Stimulated activated naive B cell treated with anti-CD40 and anti-IgM and Interleukin-4, amounts not matched to agents 10 μg/mL and 1 μg/mL and 100 μg/mL, for 72 hours (primary cell): ENCODE measurements around the gene GABRA6.
"Not testable (repeated sequence)": the region's sequence is repeated elsewhere in the genome, so short reads cannot be mapped to it uniquely, and the experiment has no call there.

ENCODE experiments used
- ATAC-seq, 2 donors: fragments of 150-1000 bp; cut with Tn5 transposase; replicated peaks; 2 replicates each; pipeline ENCODE4 v1.10.0; 2021; ENCODE audit warnings: moderate library complexity in 1 of 2
- DNase-seq: peaks from one replicate; pipeline ENCODE4 v3.0.0; 2021
- H3K27ac Mint-ChIP-seq: one replicate; pipeline ENCODE4 v1.8.0; 2022; ENCODE audit warnings: mild to moderate bottlenecking, mixed read lengths
- H3K27me3 Mint-ChIP-seq, 2 donors: one replicate each; pipeline ENCODE4 v1.8.0; 2022; ENCODE audit warnings: mixed read lengths in 2 of 2
- H3K36me3 Mint-ChIP-seq, 2 donors: one replicate each; pipeline ENCODE4 v1.8.0; 2022; ENCODE audit warnings: mixed read lengths in 2 of 2, mild to moderate bottlenecking in 1 of 2
- H3K4me1 Mint-ChIP-seq, 2 donors: one replicate each; pipeline ENCODE4 v1.8.0; 2022; ENCODE audit warnings: mixed read lengths in 2 of 2, mild to moderate bottlenecking in 1 of 2
- H3K4me3 Mint-ChIP-seq, 2 donors: one replicate each; pipeline ENCODE4 v1.8.0; 2022; ENCODE audit warnings: mild to moderate bottlenecking in 2 of 2, mixed read lengths in 2 of 2, moderate library complexity in 1 of 2
- H3K9me3 Mint-ChIP-seq, 2 donors: one replicate each; pipeline ENCODE4 v1.8.0; 2022; ENCODE audit warnings: mixed read lengths in 2 of 2, mild to moderate bottlenecking in 1 of 2

Gene GABRA6

DNA sequence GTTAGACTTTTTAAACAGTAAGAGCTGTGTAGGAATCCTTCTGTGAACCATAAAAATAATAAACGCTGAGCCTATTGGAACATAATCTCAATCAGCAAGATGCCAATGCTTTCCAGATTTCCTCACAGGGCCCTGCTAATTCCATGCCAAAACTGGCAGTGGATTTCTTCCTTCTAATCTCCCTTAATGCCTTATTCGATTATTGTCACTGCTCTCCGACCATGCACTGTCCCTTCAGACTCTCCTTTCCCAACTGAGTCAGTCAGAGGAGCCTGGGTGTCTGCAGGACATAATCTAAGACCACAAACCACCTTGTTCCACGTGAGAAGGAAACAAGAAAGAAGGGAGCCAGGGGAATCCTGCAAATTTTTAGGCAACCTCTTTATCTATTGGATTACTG lies at the start of gene GABRA6:
Gene GABRA6, plus strand, starts transcription at position 261 of the 400 bp plus-strand sequence. CDS start 269 bp downstream, outside the sequence.
- Mint-ChIP-seq H3K4me1 (no peaks in the 10 kb centered on the region), H3K9me3 (peaks cover 0 to 3% of the 10 kb centered on the region in 2 donors), H3K36me3 (no peaks in the 10 kb centered on the region), H3K27me3 (no peaks in the 10 kb centered on the region), H3K27ac (no peak within 1 kb of the TSS), H3K4me3 (no peak within 1 kb of the TSS)
- DNase-seq (no peak), ATAC-seq (no peak)

- H3K4me1 Mint-ChIP-seq: no peaks in the 10 kb centered on the region
- no peaks in the 10 kb centered on the region for H3K36me3 Mint-ChIP-seq
- H3K9me3 Mint-ChIP-seq: peaks cover 0 to 6% of the 10 kb centered on the region in 2 donors
- no peak overlapping the region for H3K27ac Mint-ChIP-seq
- no peak for ATAC-seq
- DNase-seq: no peak
- H3K4me3 Mint-ChIP-seq: no peak overlapping the region
- H3K27me3 Mint-ChIP-seq: no peaks in the 10 kb centered on the region
These were observed 47.9 kb upstream of the GABRA6 start for GRCh38 chr5:161637591-161637990.

DNA sequence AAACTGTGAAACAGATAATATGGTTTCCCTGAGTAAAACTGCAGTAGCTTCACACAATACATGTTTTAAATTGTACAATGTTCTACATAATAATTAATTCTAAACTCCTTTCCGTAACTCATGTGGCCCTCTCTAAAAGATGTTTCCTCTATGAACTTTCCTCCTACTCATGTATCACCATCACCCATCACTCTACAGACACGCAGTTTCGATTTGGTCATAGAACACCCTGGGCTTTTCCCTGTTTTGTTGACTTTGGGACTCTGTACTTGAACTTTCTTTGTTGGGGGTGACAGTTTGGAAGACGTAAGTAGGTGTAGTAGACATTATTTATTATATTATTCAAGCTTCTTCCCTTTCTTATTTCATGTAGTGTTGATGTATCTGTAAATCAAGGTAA lies 44.1 kb upstream of the GABRA6 start:
- Mint-ChIP-seq H3K4me3 (no peak overlapping the region), H3K9me3 (peaks cover 0 to 6% of the 10 kb centered on the region in 2 donors), H3K27ac (no peak overlapping the region), H3K27me3 (no peaks in the 10 kb centered on the region), H3K36me3 (no peaks in the 10 kb centered on the region), H3K4me1 (no peaks in the 10 kb centered on the region)
- ATAC-seq (no peak), DNase-seq (no peak)

GRCh38 chr5:161645264-161645663 lies 40.3 kb upstream of the GABRA6 start:
- H3K4me1 Mint-ChIP-seq: no peaks in the 10 kb centered on the region
- H3K9me3 Mint-ChIP-seq: peaks cover 3 to 6% of the 10 kb centered on the region in 2 donors
- ATAC-seq: no peak
- H3K36me3 Mint-ChIP-seq: no peaks in the 10 kb centered on the region
- no peak overlapping the region for H3K27ac Mint-ChIP-seq
- no peak for DNase-seq
- no peak overlapping the region for H3K4me3 Mint-ChIP-seq
- H3K27me3 Mint-ChIP-seq: no peaks in the 10 kb centered on the region

DNA sequence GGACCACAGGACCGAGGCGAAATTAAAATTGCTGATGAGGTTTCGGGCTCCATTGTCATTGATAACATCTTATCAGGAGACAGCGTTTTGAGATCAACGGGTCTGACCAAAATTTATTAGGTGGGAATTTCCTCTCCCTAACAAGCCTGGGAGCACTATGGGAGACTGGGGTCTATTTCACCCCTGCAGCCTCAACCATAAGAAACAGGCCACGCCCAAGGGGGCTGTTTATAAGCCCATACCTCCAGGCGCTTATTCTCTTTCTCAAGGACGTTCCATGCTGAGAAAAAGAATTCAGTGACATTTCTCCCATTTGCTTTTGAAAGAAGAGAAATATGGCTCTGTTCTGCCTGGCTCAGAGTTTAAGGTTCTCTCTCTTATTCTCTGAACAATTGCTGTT lies 33.6 kb upstream of the GABRA6 start:
- not testable (repeated sequence) for H3K36me3 Mint-ChIP-seq, H3K27ac Mint-ChIP-seq

DNA sequence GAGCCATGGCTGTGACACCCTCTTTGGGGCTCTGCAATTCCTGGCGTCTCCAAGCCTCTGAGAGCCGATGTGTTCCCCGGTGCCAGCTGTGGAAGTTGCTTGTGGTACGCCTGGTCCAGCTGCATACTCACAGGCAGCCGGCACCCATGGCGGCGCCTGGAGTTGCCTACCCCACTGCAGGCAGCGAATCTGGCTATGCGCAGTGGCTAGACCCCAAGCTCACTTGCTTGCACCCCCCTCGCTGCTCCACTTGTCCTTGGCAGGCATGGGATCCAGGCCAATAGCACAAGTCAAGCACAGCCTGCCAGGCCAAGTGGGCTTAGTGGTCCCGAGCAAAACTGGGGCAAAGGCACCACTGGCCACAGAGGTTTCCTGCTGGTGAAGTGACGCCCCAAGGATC lies 24.7 kb upstream of the GABRA6 start:
- Mint-ChIP-seq H3K36me3 (no peaks in the 10 kb centered on the region), H3K4me1 (no peaks in the 10 kb centered on the region), H3K27me3 (no peaks in the 10 kb centered on the region), H3K4me3 (no peak overlapping the region), H3K27ac (no peak overlapping the region), H3K9me3 (peaks cover 4 to 7% of the 10 kb centered on the region in 2 donors)
- DNase-seq (no peak), ATAC-seq (no peak)

More for the DNA sequence above, 33.6 kb upstream of the GABRA6 start:
- DNase-seq, H3K27me3 Mint-ChIP-seq, ATAC-seq, H3K4me3 Mint-ChIP-seq, H3K4me1 Mint-ChIP-seq: not testable (repeated sequence)
- peaks cover 8 to 15% of the 10 kb centered on the region in 2 donors for H3K9me3 Mint-ChIP-seq

DNA sequence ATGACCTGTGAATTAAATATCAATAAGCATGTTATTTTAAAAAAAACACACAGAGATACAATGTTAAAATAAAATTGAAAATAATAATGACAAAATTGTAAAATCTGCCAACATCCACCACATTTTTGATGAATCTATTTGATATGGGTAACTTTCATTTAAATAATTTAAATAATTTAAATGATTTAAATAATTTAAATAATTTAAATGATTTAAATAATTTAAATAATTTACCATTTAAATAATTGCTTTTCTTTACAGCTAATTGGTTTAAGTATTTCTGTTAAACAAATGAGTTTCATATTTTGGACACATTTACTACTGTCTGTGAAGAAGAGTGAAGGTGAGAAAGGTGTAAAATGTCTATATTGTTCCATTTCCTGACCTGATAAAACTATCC lies 22.1 kb upstream of the GABRA6 start:
- peaks cover 4% of the 10 kb centered on the region in 2 donors for H3K9me3 Mint-ChIP-seq
- H3K36me3 Mint-ChIP-seq: no peaks in the 10 kb centered on the region
- H3K27ac Mint-ChIP-seq: no peak overlapping the region
- H3K4me3 Mint-ChIP-seq: no peak overlapping the region
- no peaks in the 10 kb centered on the region for H3K4me1 Mint-ChIP-seq
- no peaks in the 10 kb centered on the region for H3K27me3 Mint-ChIP-seq
- no peak for DNase-seq
- ATAC-seq: no peak

GRCh38 chr5:161676103-161676502 lies 9.4 kb upstream of the GABRA6 start:
- no peak for DNase-seq

DNA sequence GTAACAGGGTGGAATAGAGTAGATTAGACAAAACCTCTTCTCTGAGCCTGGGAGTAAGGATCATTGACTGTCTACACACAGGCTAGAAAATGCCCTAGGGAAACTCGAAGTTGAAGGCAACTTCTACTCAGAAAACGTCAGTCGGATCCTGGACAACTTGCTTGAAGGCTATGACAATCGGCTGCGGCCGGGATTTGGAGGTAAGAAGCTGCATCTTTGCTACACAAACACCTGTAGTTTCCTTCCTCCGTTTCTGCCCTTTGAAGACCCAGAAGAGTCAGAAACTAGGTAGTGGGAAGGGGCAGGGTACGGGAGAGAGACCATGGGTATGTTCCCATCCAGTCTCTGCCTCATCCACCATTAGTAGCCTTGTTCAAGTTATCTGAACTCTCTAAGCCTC lies 628 bp downstream of the GABRA6 start:
- H3K36me3 Mint-ChIP-seq: no peaks in the 10 kb centered on the region
- H3K9me3 Mint-ChIP-seq: peaks cover 0 to 3% of the 10 kb centered on the region in 2 donors
- H3K27ac Mint-ChIP-seq: no peak overlapping the region
- no peak overlapping the region for H3K4me3 Mint-ChIP-seq
- no peaks in the 10 kb centered on the region for H3K4me1 Mint-ChIP-seq
- no peaks in the 10 kb centered on the region for H3K27me3 Mint-ChIP-seq
- no peak for DNase-seq
- ATAC-seq: no peak

More at GRCh38 chr5:161676103-161676502, 9.4 kb upstream of the GABRA6 start:
- Mint-ChIP-seq H3K9me3 (peaks cover 0 to 4% of the 10 kb centered on the region in 2 donors), H3K27me3 (no peaks in the 10 kb centered on the region), H3K27ac (no peak overlapping the region), H3K36me3 (no peaks in the 10 kb centered on the region), H3K4me3 (no peak overlapping the region), H3K4me1 (no peaks in the 10 kb centered on the region)
- peak; percentile 59 to 69 for ATAC-seq

- no peaks in the 10 kb centered on the region for H3K36me3 Mint-ChIP-seq
- no peak overlapping the region for H3K27ac Mint-ChIP-seq
- H3K4me1 Mint-ChIP-seq: no peaks in the 10 kb centered on the region
- ATAC-seq (no peak), DNase-seq (no peak)
- no peaks in the 10 kb centered on the region for H3K27me3 Mint-ChIP-seq
- H3K9me3 Mint-ChIP-seq: peaks cover 0 to 3% of the 10 kb centered on the region in 2 donors
- H3K4me3 Mint-ChIP-seq: no peak overlapping the region
These were observed 1.4 kb downstream of the GABRA6 start for GRCh38 chr5:161686881-161687280.

DNA sequence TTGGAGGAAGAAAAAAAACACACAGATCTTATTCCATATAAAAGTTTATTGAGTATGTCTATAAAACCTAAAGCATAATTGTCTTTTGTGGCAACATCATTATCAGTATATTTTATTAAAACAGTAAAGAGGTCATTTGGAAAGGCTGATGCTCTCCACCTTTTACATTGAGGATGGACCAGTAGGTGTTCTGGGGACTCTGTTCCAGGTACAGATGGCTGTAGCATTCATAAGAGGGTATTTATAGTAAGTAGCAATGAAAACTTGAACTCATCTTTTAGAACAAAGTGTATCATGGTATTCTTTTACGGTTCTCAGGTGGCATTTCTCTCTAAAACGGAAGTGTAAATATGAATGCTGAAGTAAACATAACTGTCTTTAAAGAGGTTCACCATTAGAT lies 1.8 kb downstream of the GABRA6 start:
- Mint-ChIP-seq H3K27me3 (no peaks in the 10 kb centered on the region), H3K4me1 (no peaks in the 10 kb centered on the region), H3K4me3 (no peak overlapping the region), H3K36me3 (no peaks in the 10 kb centered on the region), H3K9me3 (peaks cover 0 to 3% of the 10 kb centered on the region in 2 donors), H3K27ac (no peak overlapping the region)
- no peak for ATAC-seq
- no peak for DNase-seq

DNA sequence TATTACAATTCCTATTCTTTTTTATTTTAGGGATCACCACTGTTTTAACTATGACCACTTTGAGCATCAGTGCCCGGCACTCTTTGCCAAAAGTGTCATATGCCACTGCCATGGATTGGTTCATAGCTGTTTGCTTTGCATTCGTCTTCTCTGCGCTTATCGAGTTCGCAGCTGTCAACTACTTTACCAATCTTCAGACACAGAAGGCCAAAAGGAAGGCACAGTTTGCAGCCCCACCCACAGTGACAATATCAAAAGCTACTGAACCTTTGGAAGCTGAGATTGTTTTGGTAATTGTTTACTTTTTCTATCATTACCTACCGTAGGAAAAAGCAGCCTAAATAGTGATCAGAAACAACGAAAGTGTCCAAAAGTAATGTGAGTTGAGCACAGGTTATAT lies 6.4 kb downstream of the GABRA6 start:
- Mint-ChIP-seq H3K9me3 (no peaks in the 10 kb centered on the region), H3K4me1 (no peaks in the 10 kb centered on the region)
- DNase-seq: no peak

GRCh38 chr5:161697001-161697400 lies 11.5 kb downstream of the GABRA6 start:
- Mint-ChIP-seq H3K9me3 (no peaks in the 10 kb centered on the region), H3K36me3 (no peaks in the 10 kb centered on the region), H3K4me1 (no peaks in the 10 kb centered on the region), H3K27ac (no peak overlapping the region), H3K27me3 (no peaks in the 10 kb centered on the region), H3K4me3 (no peak overlapping the region)
- ATAC-seq: no peak
- DNase-seq: no peak

More for the DNA sequence above, 6.4 kb downstream of the GABRA6 start:
- H3K27me3 Mint-ChIP-seq: no peaks in the 10 kb centered on the region
- ATAC-seq: no peak
- H3K4me3 Mint-ChIP-seq: no peak overlapping the region
- H3K36me3 Mint-ChIP-seq: no peaks in the 10 kb centered on the region
- no peak overlapping the region for H3K27ac Mint-ChIP-seq

GRCh38 chr5:161700065-161700464 lies 14.5 kb downstream of the GABRA6 start:
- DNase-seq (no peak), ATAC-seq (no peak)
- Mint-ChIP-seq H3K4me1 (no peaks in the 10 kb centered on the region), H3K4me3 (no peak overlapping the region), H3K36me3 (no peaks in the 10 kb centered on the region), H3K27ac (no peak overlapping the region), H3K9me3 (no peaks in the 10 kb centered on the region), H3K27me3 (no peaks in the 10 kb centered on the region)

GRCh38 chr5:161703528-161703927 lies 18.0 kb downstream of the GABRA6 start:
- Mint-ChIP-seq H3K27me3 (no peaks in the 10 kb centered on the region), H3K27ac (no peak overlapping the region), H3K36me3 (no peaks in the 10 kb centered on the region), H3K4me3 (no peak overlapping the region), H3K9me3 (no peaks in the 10 kb centered on the region), H3K4me1 (no peaks in the 10 kb centered on the region)
- no peak for ATAC-seq
- no peak for DNase-seq

- Mint-ChIP-seq H3K4me3 (no peak overlapping the region), H3K9me3 (no peaks in the 10 kb centered on the region), H3K4me1 (no peaks in the 10 kb centered on the region), H3K27ac (no peak overlapping the region), H3K27me3 (no peaks in the 10 kb centered on the region), H3K36me3 (no peaks in the 10 kb centered on the region)
- ATAC-seq: no peak
- DNase-seq: no peak
These were observed 21.9 kb downstream of the GABRA6 start for GRCh38 chr5:161707382-161707781.
